ENCODE measurements around the gene LSM14B.
"Not testable (repeated sequence)": the region's sequence is repeated elsewhere in the genome, so short reads cannot be mapped to it uniquely, and the experiment has no call there.

LSM14B gene

GRCh38 chr20:62105592-62105991 is 16.7 kb upstream of the LSM14B start:
- no peak overlapping the region for H3K9ac ChIP-seq (ENCODE audit: low read depth, low read length)
- H3K4me3 ChIP-seq (ENCODE audit: low read depth in 1 of 2, low read length in 2 of 2), result no peak overlapping the region
- DNase-seq (no peak), ATAC-seq (ENCODE audit: insufficient read depth, low read depth) (no peak)
- peaks cover 27% of the 10 kb centered on the region for H3K9me3 ChIP-seq (ENCODE audit: insufficient read depth, low read length, severe bottlenecking)
- no peaks in the 10 kb centered on the region for H3K4me1 ChIP-seq (ENCODE audit: insufficient read depth, low read length)
- no peaks in the 10 kb centered on the region for H3K27me3 ChIP-seq (ENCODE audit: insufficient read depth, low read length, poor library complexity)
- no peak overlapping the region for H3K4me2 ChIP-seq (ENCODE audit: insufficient read depth, low read length)
- no peaks in the 10 kb centered on the region for H4K20me1 ChIP-seq (ENCODE audit: insufficient read depth, low read length)
- no peak overlapping the region for H3K27ac ChIP-seq (ENCODE audit: low read length)
- H2AFZ ChIP-seq (ENCODE audit: low read depth, low read length), result no peak overlapping the region
- no peak for TF ChIP-seq EZH2 (IDR thresholded peaks at IDR 0.05; ENCODE audit: borderline replicate concordance, low read depth, low read length, severe bottlenecking)
- no peak for TF ChIP-seq CTCF (IDR thresholded peaks at IDR 0.05; ENCODE audit: borderline replicate concordance, extremely low read depth, low read length, poor library complexity, severe bottlenecking)
- H3K36me3 ChIP-seq (ENCODE audit: insufficient read depth, low read length), result no peaks in the 10 kb centered on the region
- H3K79me2 ChIP-seq (ENCODE audit: insufficient read depth, low read length), result no peaks in the 10 kb centered on the region

- Histone ChIP-seq H3K4me2 (ENCODE audit: insufficient read depth, low read length) (no peak overlapping the region), H3K27me3 (ENCODE audit: insufficient read depth, low read length, poor library complexity) (no peaks in the 10 kb centered on the region), H3K79me2 (ENCODE audit: insufficient read depth, low read length) (no peaks in the 10 kb centered on the region), H3K9ac (ENCODE audit: low read depth, low read length) (no peak overlapping the region), H3K27ac (ENCODE audit: low read length) (no peak overlapping the region), H3K36me3 (ENCODE audit: insufficient read depth, low read length) (no peaks in the 10 kb centered on the region), H4K20me1 (ENCODE audit: insufficient read depth, low read length) (no peaks in the 10 kb centered on the region), H3K9me3 (ENCODE audit: insufficient read depth, low read length, severe bottlenecking) (peaks cover 30% of the 10 kb centered on the region), H3K4me1 (ENCODE audit: insufficient read depth, low read length) (no peaks in the 10 kb centered on the region), H3K4me3 (ENCODE audit: low read depth in 1 of 2, low read length in 2 of 2) (no peak overlapping the region), H2AFZ (ENCODE audit: low read depth, low read length) (no peak overlapping the region)
- ATAC-seq (ENCODE audit: insufficient read depth, low read depth) (no peak), DNase-seq (no peak)
- TF ChIP-seq EZH2 (IDR thresholded peaks at IDR 0.05; ENCODE audit: borderline replicate concordance, low read depth, low read length, severe bottlenecking) (no peak), CTCF (IDR thresholded peaks at IDR 0.05; ENCODE audit: borderline replicate concordance, extremely low read depth, low read length, poor library complexity, severe bottlenecking) (no peak)
Observed at GRCh38 chr20:62111148-62111547, 11.1 kb upstream of the LSM14B start.

- H3K79me2 ChIP-seq (ENCODE audit: insufficient read depth, low read length), result no peaks in the 10 kb centered on the region
- no peak overlapping the region for H2AFZ ChIP-seq (ENCODE audit: low read depth, low read length)
- H3K9ac ChIP-seq (ENCODE audit: low read depth, low read length), result no peak overlapping the region
- peaks cover 9% of the 10 kb centered on the region for H3K4me1 ChIP-seq (ENCODE audit: insufficient read depth, low read length)
- H3K4me2 ChIP-seq (ENCODE audit: insufficient read depth, low read length), result no peak overlapping the region
- peaks cover 22% of the 10 kb centered on the region for H3K9me3 ChIP-seq (ENCODE audit: insufficient read depth, low read length, severe bottlenecking)
- ATAC-seq (ENCODE audit: insufficient read depth, low read depth), result no peak
- H4K20me1 ChIP-seq (ENCODE audit: insufficient read depth, low read length), result peaks cover 6% of the 10 kb centered on the region
- H3K36me3 ChIP-seq (ENCODE audit: insufficient read depth, low read length), result no peaks in the 10 kb centered on the region
- no peak for TF ChIP-seq CTCF (IDR thresholded peaks at IDR 0.05; ENCODE audit: borderline replicate concordance, extremely low read depth, low read length, poor library complexity, severe bottlenecking)
- no peak for TF ChIP-seq EZH2 (IDR thresholded peaks at IDR 0.05; ENCODE audit: borderline replicate concordance, low read depth, low read length, severe bottlenecking)
- H3K27me3 ChIP-seq (ENCODE audit: insufficient read depth, low read length, poor library complexity), result no peaks in the 10 kb centered on the region
- DNase-seq, result no peak
- H3K4me3 ChIP-seq (ENCODE audit: low read depth in 1 of 2, low read length in 2 of 2), result no peak overlapping the region
- no peak overlapping the region for H3K27ac ChIP-seq (ENCODE audit: low read length)
Observed at GRCh38 chr20:62112368-62112767, 9.9 kb upstream of the LSM14B start.

- Histone ChIP-seq H2AFZ (ENCODE audit: low read depth, low read length) (no peak overlapping the region), H3K27ac (ENCODE audit: low read length) (no peak overlapping the region), H3K79me2 (ENCODE audit: insufficient read depth, low read length) (no peaks in the 10 kb centered on the region), H3K9me3 (ENCODE audit: insufficient read depth, low read length, severe bottlenecking) (peaks cover 8% of the 10 kb centered on the region), H3K27me3 (ENCODE audit: insufficient read depth, low read length, poor library complexity) (no peaks in the 10 kb centered on the region), H3K4me2 (ENCODE audit: insufficient read depth, low read length) (no peak overlapping the region), H3K36me3 (ENCODE audit: insufficient read depth, low read length) (no peaks in the 10 kb centered on the region), H3K9ac (ENCODE audit: low read depth, low read length) (no peak overlapping the region), H4K20me1 (ENCODE audit: insufficient read depth, low read length) (peaks cover 13% of the 10 kb centered on the region), H3K4me1 (ENCODE audit: insufficient read depth, low read length) (peaks cover 18% of the 10 kb centered on the region), H3K4me3 (ENCODE audit: low read depth in 1 of 2, low read length in 2 of 2) (no peak overlapping the region)
- ATAC-seq (ENCODE audit: insufficient read depth, low read depth) (no peak), DNase-seq (no peak)
- TF ChIP-seq EZH2 (IDR thresholded peaks at IDR 0.05; ENCODE audit: borderline replicate concordance, low read depth, low read length, severe bottlenecking) (no peak), CTCF (IDR thresholded peaks at IDR 0.05; ENCODE audit: borderline replicate concordance, extremely low read depth, low read length, poor library complexity, severe bottlenecking) (no peak)
Observed at GRCh38 chr20:62114894-62115293, 7.4 kb upstream of the LSM14B start.

- DNase-seq; H3K27me3 ChIP-seq (ENCODE audit: insufficient read depth, low read length, poor library complexity); H3K4me2 ChIP-seq (ENCODE audit: insufficient read depth, low read length); H3K36me3 ChIP-seq (ENCODE audit: insufficient read depth, low read length); H3K9me3 ChIP-seq (ENCODE audit: insufficient read depth, low read length, severe bottlenecking); H3K79me2 ChIP-seq (ENCODE audit: insufficient read depth, low read length); H3K27ac ChIP-seq (ENCODE audit: low read length); H3K4me3 ChIP-seq (ENCODE audit: low read depth in 1 of 2, low read length in 2 of 2); H3K9ac ChIP-seq (ENCODE audit: low read depth, low read length); H2AFZ ChIP-seq (ENCODE audit: low read depth, low read length); ATAC-seq (ENCODE audit: insufficient read depth, low read depth): not testable (repeated sequence)
- Histone ChIP-seq H3K4me1 (ENCODE audit: insufficient read depth, low read length) (peaks cover 22% of the 10 kb centered on the region), H4K20me1 (ENCODE audit: insufficient read depth, low read length) (peaks cover 13% of the 10 kb centered on the region)
Observed at GRCh38 chr20:62115800-62116407, 6.4 kb upstream of the LSM14B start.
